ENCODE measurements around the gene FAM13B.

FAM13B gene

DNA sequence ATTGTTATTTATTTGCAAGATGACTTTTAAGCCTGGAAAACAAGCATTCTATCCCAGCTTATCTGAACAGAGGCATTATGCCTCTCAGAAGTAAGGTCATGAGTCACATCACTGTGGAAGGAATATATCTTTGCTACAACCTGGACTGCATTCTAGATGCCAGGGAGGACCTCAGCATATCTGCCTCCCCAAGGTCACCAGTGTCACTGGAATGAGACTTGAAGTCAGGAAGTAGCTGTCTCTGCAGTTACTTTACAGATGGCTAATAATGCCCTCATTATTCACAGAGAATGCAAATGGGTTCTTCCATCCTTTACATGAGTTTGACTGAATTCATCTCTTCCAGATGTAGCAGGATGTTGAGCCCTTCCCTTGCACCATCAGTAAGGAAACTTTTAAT lies 4.4 kb upstream of the FAM13B start:
- no peak for TF ChIP-seq TAF1 (IDR thresholded peaks at IDR 0.05; ENCODE audit: borderline replicate concordance, insufficient read depth, low read length)

DNA sequence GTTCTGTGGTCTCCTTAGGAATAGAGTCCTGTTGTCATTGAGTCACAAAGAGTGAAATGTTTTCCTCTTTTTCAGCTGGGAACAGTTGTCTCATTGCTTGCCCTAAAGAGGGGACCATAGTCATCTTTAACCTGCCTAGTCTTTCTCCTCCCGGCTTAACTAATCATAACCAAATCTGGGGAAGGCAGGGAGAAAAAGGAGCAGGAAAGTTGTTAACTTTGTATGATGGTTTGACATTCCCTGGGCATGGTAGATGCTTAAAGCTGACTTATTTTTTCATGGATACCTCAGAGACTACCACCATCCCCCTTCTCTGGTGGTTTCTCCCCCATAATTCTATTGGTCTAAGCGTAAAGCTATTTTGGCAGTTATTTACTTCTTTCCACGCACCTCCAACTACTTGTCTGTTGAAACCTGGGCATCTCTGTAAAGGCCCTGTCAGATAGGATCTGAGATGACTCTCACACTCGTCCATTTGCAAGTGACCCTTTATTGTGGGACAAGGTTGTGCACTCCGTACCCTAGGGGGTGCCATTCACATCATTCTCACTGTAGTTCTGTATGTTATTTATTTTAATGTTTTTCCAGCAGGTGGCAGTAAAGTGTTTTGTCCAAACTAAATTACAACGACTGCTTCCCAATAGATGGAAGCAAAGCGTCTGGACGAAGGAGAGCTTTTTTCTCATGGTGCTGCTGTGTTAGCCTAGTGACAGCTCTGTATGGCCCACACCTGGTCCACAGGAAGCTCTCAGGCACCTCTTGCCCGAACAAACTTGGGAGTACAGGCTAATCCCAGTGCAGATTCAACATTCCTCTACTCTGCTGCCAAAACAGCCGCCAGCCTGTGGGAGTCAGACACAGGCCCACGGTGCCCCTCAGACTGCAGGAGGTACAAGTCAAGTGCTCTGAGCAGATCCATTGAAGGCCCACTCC lies 3.0 kb upstream of the FAM13B start:
- TF ChIP-seq FOXP2 (optimal IDR thresholded peaks at IDR 0.05; ENCODE audit: borderline replicate concordance, extremely low read depth, extremely low read length, insufficient read depth) (no peak), POLR2AphosphoS5 (IDR thresholded peaks at IDR 0.05; ENCODE audit: low read depth, low read length) (no peak), SIN3A (IDR thresholded peaks at IDR 0.05; ENCODE audit: borderline replicate concordance, insufficient read depth, low read length) (no peak), TAF1 (IDR thresholded peaks at IDR 0.05; ENCODE audit: borderline replicate concordance, insufficient read depth, low read length) (no peak)
- TF ChIP-seq, protein P1, sequence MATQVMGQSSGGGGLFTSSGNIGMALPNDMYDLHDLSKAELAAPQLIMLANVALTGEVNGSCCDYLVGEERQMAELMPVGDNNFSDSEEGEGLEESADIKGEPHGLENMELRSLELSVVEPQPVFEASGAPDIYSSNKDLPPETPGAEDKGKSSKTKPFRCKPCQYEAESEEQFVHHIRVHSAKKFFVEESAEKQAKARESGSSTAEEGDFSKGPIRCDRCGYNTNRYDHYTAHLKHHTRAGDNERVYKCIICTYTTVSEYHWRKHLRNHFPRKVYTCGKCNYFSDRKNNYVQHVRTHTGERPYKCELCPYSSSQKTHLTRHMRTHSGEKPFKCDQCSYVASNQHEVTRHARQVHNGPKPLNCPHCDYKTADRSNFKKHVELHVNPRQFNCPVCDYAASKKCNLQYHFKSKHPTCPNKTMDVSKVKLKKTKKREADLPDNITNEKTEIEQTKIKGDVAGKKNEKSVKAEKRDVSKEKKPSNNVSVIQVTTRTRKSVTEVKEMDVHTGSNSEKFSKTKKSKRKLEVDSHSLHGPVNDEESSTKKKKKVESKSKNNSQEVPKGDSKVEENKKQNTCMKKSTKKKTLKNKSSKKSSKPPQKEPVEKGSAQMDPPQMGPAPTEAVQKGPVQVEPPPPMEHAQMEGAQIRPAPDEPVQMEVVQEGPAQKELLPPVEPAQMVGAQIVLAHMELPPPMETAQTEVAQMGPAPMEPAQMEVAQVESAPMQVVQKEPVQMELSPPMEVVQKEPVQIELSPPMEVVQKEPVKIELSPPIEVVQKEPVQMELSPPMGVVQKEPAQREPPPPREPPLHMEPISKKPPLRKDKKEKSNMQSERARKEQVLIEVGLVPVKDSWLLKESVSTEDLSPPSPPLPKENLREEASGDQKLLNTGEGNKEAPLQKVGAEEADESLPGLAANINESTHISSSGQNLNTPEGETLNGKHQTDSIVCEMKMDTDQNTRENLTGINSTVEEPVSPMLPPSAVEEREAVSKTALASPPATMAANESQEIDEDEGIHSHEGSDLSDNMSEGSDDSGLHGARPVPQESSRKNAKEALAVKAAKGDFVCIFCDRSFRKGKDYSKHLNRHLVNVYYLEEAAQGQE (IDR thresholded peaks at IDR 0.05; ENCODE audit: insufficient read depth in 1 of 2, low read depth in 2 of 2, low read length in 2 of 2) = no peak

DNA sequence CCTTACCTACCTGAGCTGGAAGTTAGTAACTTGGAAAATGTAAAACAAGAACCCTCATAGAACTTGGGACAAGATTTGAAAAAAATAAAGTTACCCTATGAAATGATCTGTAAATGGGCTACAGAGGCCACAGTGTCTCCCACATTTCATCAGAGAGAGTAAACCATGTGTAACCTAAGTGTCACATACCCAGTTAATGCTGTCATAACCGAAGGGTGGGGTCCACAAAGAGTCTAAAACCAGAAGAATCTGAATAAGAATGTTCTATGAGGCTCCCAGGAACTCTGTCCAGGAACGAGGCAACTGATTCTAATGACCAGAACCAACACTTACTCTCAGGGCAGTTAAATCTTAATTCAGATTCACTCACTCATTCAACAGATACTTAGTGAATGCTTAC lies 1.0 kb upstream of the FAM13B start:
- TF ChIP-seq POLR2AphosphoS5 (IDR thresholded peaks at IDR 0.05; ENCODE audit: low read depth, low read length) = no peak
- no peak for TF ChIP-seq SIN3A (IDR thresholded peaks at IDR 0.05; ENCODE audit: borderline replicate concordance, insufficient read depth, low read length)
- TF ChIP-seq TAF1 (IDR thresholded peaks at IDR 0.05; ENCODE audit: borderline replicate concordance, insufficient read depth, low read length) = no peak

DNA sequence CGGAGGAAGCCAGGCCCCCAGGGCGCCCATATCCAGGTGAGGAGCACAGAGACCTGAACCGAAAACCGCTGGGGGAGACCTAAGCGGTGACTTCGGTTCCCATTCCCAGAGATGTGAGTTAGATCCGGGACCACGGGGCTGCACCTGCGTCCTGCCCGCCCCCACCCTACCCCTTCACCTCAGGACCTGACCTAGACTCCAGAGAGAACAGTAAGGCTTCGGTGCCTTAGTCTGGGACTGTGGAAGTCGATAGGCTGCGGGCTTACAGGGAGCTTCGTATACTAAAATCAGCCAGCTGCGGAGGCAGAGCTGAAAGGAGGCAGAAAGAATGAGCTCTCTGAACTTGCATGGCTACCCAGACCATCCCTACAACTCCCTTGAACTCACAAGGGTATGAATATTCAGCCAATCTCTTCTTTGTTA lies 518 bp upstream of the FAM13B start:
- TF ChIP-seq TAF1 (IDR thresholded peaks at IDR 0.05; ENCODE audit: borderline replicate concordance, insufficient read depth, low read length) (no peak), POLR2AphosphoS5 (IDR thresholded peaks at IDR 0.05; ENCODE audit: low read depth, low read length) (no peak), SIN3A (IDR thresholded peaks at IDR 0.05; ENCODE audit: borderline replicate concordance, insufficient read depth, low read length) (no peak), FOXP2 (optimal IDR thresholded peaks at IDR 0.05; ENCODE audit: borderline replicate concordance, extremely low read depth, extremely low read length, insufficient read depth) (no peak)
- TF ChIP-seq, protein P1 (IDR thresholded peaks at IDR 0.05; ENCODE audit: insufficient read depth in 1 of 2, low read depth in 2 of 2, low read length in 2 of 2) = no peak

DNA sequence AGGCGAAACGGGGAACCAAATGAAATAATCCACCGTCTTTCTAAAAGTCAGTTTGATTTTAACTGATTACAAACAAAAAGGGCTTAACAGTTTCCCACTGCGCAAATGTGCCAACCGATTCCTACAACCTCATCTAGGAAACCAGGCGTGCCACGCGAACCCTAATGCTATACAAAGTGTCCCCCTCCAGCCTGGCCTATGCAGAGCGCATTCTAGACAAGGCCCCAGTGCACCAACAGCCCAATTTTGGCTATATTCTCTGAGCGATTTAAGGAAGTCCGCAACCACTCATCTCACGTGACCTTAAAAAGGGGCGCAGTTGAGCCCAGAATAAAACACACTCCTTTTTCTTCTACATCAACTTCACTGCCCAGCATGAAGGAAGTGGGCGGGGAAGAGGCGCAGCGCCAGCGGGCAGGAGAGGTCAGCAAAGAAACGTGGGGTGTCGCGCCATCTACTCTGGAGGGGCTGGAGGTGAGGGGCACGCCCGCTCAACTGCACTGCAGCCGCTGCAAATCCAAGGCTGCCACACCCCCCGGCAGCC lies 779 bp downstream of the FAM13B start:
- TF ChIP-seq, protein P1 (IDR thresholded peaks at IDR 0.05; ENCODE audit: insufficient read depth in 1 of 2, low read depth in 2 of 2, low read length in 2 of 2) = no peak
- TF ChIP-seq POLR2AphosphoS5 (IDR thresholded peaks at IDR 0.05; ENCODE audit: low read depth, low read length) (no peak), SIN3A (IDR thresholded peaks at IDR 0.05; ENCODE audit: borderline replicate concordance, insufficient read depth, low read length) (peak; percentile 59; the same call in 1 of the 2 replicates), TAF1 (IDR thresholded peaks at IDR 0.05; ENCODE audit: borderline replicate concordance, insufficient read depth, low read length) (no peak), FOXP2 (optimal IDR thresholded peaks at IDR 0.05; ENCODE audit: borderline replicate concordance, extremely low read depth, extremely low read length, insufficient read depth) (no peak)

DNA sequence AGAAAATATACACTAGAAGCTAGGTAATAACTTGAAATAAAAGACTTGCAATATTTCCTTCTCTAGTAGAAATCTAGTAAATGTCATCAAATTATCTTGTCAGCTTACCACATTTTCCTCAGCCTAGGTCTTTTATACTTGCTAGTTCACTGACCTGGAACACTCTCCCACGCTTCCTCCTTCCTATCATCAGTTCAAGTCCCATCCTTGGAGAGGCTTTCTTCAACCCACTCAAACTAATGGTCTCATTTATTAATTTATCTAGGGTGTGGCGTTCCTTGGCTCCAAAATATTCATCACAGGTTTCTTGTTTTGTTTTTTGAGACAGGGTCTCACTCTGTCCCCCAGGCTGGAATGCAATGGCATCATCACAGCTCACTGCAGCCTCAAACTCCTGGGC lies 2.9 kb downstream of the FAM13B start:
- no peak for TF ChIP-seq FOXP2 (optimal IDR thresholded peaks at IDR 0.05; ENCODE audit: borderline replicate concordance, extremely low read depth, extremely low read length, insufficient read depth)
- no peak for TF ChIP-seq POLR2AphosphoS5 (IDR thresholded peaks at IDR 0.05; ENCODE audit: low read depth, low read length)
